Stimulated activated CD4-positive, alpha-beta T cell treated with anti-CD3 and anti-CD28 coated beads, Interleukin-4, amount 100 ng/mL, for 48 hours (primary cell): ENCODE data around the gene PPARD.
"Not testable (repeated sequence)": the region's sequence is repeated elsewhere in the genome, so short reads cannot be mapped to it uniquely, and the experiment has no call there.

Experiments
- DNase-seq, 2 donors: peaks; one replicate each; pipeline ENCODE4 v3.0.0-alpha.2; 2020; ENCODE audit warnings: low read depth in 2 of 2

Gene PPARD

DNA sequence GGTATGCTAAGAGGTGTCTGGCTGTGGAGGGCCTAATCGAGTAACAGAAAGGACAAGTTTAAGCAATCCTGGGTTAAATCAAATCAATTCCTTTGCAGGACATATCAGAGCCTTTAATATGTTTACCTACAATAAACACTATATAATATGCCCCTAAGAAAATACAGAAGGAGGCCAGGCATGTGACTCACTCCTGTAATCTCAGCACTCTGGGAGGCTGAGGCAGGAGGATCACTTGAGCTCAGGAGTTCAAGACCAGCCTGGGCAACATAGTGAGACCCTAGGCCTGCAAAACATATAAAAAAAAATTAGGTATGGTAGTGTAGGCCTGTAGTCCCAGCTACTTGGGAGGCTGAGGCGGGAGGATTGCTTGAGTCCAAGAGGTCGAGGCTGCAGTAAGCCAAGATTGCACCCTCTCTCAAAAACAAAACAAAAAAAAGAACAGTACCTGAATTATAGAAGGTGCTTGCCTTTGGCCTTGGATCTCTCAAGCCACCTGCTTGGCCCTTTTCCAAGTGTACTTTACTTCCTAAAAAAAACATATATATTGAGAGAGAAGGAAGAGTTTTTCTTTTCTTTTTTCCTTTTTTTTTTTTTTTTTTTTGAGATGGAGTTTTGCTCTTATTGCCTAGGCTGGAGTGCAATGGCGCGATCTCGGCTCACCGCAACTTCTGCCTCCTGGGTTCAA lies 96.2 kb downstream of the PPARD start:
- DNase-seq = not testable (repeated sequence)

DNA sequence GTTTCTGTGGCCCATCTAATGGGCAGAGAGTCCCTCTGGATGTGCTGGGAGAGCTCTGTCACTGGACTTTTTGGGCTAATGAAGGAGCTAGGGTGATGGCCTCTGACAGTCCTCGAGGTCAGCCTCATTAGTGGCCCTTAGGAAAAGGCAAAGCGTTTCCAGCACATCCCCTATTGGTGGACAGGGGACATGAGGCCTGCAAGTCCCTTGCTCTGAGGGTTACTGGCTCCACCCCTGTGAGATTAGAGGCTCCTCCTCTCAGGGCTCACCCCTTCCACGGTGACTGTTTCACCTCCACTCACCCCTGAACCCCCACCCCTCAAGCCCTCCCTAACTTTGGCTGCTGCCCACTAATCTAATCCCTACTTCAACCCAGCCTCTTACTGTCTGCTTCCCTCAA lies 97.0 kb downstream of the PPARD start:
- DNase-seq = no peak

DNA sequence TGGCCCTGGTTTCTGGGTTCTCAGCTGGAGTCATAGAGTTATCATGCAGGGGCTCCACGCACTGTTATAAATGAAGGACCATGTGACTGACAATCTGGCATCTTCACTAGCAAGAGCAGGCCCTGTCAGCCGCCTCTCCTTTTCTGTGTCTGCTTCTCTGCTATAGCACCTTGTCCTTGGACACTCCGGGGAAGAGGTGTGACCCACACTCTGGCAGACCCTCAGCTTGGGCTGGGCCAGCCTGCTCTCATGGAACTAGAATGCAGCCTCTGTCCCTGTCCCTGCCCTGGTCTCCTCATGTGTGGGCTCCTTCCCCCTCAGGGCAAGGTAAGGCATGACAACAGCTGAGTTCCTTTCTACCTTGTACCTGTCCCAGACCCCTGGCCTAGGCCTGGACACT lies 98.8 kb downstream of the PPARD start:
- no peak for DNase-seq

DNA sequence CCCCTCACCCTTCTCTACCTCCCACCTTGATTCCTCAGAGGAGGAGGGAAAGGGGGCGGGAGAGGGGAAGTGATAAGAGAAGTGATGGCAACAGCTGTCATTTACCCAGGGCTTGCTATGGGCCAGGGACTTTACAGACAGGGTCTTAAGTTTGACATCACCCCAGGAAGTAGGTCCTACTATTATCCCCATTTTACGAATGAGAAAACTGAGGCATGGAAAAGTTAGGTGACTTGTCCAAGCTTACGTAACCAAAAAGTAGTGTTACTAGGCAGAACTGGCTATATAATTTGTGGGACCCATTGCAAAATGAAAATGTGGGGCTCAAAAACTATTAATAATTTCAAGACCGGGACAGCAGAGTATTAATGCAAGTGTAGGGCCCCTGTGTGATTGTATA lies 99.3 kb downstream of the PPARD start:
- DNase-seq = no peak

DNA sequence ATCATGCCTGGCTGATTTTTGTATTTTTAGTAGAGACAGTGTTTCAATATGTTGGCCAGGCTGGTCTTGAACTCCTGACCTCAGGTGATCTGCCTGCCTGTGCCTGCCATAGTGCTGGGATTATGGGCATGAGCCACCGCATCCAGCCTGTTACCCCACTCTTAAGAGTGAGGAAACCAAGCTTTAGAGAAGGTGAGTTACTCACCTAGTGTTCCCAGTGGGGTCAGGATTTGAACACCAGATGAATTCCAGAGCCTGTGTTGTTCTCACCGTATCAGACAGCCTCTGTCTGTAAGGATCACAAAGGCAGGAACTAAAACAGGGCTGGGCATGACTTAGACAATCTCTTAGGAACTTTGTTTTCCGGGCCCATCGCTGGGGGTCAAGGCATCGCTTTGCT lies 100.3 kb downstream of the PPARD start:
- no peak for DNase-seq

DNA sequence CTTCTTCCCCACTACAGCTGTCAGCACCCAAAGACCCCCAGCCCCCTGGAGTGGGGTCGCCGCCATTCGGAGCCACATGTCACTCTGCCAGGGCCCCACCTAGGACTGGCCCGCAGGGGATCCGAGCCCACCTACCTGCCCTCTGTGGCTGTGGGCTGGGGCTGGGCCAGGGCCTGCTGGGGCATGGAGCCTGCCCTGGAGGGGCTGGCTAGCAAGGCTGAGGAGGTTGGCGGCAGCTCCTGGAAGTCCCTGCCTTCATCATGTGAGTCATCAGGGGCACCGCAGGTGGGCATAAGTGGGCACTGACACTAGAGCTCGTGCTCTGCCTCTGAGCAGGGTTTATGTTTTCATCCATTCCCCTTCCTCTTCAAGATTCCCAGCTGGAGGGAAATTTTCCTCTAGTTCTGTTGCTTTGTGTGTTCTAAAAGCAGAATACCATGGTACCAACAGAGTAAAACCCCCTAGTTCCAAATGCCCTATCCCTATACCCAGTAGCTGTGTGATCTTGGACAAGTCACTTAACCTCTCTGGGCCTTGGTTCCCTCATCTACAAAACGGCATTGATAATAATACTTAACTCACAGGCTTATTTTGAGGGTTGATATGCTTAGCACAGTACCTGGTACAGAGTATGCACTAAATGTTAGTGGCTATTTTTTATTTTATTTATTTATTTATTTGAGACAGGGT lies 101.1 kb downstream of the PPARD start:
- DNase-seq = no peak

DNA sequence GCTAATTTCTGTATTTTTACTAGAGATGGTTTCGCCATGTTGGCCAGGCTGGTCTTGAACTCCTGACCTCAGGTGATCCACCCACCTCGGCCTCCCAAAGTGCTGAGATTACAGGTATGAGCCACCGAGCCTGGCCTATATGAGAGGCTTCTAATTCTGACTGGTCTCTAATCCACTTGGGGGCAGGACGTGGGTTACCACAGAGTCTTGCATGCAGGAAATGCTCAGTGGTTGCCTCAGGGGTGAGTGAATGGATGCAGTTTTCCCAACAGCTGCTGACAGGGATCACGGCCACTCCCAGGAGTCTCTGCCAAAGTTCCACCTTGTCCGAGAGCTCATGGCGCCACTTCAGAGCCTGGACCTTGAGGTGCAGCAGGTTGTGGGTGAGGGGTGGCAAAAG lies 103.3 kb downstream of the PPARD start:
- no peak for DNase-seq

DNA sequence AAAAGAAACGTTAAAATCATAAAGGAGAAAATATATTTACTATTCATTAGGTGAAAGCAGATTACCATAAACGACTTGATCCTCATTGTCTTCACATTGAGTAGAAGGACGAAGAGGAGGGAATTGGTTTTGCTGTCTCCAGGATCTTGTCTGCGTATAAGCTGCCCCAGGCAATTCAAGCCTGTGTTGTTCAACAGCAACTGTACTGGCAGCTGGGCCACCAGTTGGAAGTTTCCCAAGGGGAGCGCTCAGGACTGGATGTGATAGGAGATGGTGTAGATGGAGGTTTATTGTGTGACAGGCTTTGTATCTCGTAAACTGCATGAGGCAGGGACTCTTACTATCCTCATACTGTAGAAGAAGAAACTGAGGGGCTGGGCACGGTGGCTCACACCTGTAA lies 105.8 kb downstream of the PPARD start:
- DNase-seq = no peak

DNA sequence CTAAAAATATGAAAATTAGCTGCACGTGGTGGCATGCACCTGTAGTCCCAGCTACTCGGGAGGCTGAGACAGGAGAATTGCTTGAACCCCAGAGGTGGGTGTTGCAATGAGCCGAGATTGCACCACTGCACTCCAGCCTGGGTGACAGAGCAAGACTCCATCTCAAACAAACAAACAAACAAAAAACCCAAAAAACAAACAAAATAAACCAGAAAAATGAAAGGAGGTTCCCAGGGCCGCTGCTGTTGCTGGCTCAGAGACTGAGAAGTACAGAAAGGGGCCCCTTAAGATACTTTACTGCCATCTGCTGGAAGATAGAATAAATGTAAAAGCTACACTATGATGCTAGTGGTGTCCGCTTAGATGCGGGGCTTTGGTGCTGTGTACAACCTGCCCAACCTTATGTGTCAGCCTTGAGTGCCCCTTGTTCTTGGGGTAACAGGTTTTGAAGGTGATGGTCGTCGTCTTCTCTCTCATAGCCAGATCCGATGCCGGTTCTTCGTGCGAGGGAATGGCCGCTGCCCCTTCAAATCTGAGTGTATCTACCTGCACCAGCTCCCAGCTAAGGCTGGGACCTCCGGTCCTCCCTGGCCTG lies 107.0 kb downstream of the PPARD start:
- no peak for DNase-seq

DNA sequence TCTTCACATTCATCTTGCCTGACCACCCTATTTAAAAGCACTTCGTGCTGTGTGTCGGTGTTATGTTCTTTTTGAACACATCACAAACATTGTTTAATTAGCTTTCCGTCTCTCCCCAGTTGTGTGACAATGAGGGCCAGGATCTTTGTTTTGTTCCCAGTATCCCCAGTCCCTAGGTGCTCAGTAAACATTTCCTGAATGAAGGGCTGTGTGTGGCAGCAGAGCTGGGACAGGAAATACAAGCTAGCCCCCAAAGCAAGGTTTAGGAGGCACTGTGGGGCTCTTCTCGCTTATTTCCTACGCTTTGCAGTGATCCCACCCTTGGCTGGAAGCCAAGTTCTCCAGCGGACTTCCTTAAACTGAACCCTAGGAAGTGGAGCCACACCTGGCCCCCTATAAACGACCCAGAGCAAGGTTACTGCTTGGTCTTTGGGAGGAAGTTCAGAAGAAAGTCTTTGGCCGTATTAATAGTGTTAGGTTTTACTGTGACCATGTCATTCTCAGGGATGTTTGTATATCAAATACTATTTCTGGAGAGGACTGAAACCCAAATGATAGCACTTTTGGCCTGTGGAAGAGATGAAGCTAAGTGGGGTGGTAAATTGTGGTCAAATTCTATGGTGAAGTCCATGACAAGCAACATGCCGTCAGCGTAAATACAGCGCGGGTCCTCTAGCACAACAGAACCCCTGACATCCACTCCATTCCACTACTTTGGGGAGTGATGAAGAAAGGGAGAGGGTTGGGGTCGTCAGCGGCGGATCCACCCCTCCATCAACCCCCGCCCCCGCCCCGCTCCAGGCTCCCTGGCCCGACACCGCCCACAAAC lies 109.2 kb downstream of the PPARD start:
- no peak for DNase-seq

DNA sequence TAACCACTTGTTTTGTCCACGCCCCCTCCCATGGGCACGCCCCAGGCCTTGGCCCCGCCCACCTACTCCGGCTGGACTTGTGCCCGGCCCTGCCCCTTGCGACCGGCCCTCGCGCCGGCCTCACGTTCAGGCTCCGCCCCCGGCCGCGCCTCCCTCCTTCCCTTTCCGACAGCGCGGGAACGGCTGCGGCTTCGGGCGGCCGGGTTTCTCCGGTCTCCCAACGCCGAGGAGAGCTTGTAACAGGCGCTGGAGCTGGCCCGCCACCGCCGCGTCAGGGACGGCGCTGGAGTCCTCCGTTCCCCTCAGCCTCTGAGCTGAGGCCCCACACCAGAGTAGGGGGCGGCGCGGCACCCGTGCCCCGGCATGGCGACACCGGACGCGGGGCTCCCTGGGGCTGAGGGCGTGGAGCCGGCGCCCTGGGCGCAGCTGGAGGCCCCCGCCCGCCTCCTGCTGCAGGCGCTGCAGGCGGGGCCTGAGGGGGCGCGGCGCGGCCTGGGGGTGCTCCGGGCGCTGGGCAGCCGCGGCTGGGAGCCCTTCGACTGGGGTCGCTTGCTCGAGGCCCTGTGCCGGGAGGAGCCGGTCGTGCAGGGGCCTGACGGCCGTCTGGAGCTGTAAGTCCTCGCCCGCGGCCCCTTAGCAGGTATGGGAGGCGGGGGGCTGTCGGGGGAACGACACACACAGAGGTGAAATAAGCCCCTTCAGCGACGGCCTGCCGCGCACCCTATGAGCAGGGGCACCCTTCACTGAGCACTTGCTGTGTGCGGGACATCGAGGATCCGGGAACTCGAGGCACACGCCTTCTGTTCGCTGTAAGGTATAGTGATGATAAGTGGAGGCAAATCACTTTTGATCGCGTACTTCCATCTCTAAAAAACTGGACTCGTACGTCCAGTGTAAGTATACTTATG lies 110.1 kb downstream of the PPARD start, which contains the start of gene FANCE:
TSS of gene FANCE (plus strand) at position 156 of the 908 bp plus-strand sequence. CDS start at position 364, 208 bp downstream.
- peak; percentile 91 to 92 for DNase-seq

DNA sequence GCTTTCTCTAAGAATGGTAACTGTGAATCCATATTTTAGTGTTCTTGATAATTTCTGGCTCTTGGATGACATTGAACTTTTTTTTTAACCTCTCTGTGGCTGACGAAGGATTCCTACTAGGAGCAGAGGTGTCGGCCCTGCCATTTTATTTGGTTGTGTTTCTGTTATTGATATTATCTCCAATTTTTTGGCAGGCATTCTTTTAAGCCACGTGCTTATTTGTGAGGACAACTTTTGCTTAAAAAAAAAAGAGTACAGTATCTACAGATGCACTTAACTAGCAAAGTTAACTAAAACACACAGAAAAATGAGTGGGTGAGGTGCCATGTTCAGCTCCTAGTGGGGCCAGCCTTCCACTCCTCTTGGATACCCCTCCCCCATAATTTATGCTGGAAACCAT lies 110.9 kb downstream of the PPARD start:
- no peak for DNase-seq

DNA sequence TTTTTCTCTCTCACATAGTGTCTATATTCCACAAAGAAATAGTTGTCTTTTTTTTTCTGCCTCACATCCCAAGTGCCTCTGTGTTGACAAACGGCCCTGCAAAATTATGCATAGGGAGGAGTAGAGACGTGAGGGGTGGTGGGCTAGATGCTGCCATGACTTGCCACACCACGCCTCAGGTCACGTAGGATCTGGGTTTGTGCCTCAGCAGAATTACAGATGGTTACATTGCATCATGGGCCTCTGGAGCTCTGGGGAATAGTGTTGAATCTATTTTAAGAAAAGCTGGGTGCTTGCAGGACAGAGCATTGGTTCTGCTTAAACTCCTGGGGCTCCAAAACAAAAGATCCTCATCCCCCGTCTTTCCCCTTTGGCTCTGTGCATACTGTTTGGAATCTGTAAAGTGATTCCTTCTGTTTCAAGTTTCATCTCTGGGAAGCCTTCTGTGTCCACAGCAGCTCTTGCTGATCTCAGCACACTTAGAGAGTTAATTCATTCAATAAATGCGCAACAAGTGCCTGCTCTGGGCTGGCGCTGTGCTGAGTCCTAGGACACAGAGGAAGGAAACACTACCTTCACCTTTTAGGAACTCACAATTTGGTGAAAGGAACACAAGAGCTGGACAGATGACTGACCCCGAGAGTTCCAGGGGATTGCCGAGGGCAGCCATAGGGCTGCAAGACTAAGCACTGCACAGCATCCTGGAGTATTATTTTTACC lies 112.2 kb downstream of the PPARD start:
- DNase-seq = no peak

DNA sequence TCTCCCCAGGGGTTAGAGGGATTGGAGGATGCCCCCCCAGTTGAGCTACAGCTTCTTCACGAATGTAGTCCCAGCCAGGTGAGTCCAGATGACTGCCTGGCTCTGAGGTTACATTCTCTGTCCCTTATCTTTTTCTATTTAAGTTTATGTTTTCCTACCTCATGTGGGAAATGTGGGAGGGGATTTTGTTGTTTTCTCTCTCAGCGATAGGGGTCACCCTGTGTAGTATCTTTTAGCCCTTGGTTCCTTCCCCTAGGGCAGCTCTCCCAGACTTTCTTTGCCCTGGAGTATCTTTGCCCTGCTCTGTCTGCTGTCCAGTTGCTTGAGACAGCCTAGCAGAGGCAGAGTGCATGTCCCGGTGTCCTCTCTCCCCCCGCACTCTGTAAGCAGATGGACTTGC lies 115.5 kb downstream of the PPARD start:
- DNase-seq = no peak

DNA sequence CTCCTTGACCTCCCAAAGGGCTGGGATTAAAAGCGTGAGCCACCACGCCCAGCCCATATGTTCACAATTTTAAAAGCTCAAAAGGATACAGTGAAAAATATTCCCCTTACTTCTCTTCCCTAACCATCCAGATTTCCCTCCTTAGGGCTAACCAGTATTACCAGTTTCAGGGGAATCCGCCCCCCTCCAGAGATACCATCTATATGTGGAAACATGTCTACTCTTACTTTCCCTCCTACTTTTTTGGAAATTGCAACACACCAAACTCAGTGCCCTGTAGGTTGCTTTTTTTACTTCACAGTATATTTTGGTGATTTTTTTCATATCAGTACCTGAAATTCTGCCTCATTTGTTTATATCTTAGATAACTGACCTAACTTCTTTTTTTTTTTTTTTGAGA lies 118.9 kb downstream of the PPARD start:
- DNase-seq = no peak

DNA sequence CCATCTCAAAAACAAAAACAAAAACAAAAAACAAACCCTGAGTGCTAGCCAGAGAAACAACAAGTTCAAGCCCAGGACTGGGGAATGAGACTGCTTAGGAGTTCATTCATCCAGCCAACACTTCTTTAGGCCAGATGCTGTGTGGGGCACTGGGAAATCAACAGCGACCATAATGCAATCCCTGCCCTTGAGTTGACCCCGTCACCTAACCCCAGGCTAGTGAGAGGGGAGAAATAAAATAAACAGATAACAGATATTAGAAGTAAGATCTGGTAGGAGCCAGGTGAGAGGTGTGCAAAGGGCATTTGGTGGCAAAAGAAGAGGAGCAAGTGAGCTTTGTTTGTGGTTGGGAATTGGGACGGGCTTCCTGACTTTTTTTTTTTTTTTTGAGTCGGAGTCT lies 120.9 kb downstream of the PPARD start:
- no peak for DNase-seq

DNA sequence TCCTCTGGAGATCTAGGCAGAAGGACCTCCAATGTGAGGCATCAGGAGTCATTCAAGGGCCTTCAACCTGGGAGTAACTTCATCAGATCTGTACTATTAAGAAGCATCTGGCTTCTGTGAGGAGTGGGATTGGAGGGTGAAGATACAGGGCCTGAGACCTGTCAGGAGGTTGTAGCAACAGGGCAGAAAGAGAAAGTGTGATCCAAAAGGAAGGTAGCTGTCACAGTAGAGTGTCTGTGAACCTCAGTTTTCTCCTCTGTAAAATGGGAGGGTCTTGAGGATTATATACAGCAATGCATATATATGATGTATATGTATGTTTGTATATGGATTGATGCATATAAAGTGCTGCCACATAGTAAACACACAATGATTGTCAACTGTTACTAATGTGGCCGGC lies 123.3 kb downstream of the PPARD start:
- DNase-seq = no peak

DNA sequence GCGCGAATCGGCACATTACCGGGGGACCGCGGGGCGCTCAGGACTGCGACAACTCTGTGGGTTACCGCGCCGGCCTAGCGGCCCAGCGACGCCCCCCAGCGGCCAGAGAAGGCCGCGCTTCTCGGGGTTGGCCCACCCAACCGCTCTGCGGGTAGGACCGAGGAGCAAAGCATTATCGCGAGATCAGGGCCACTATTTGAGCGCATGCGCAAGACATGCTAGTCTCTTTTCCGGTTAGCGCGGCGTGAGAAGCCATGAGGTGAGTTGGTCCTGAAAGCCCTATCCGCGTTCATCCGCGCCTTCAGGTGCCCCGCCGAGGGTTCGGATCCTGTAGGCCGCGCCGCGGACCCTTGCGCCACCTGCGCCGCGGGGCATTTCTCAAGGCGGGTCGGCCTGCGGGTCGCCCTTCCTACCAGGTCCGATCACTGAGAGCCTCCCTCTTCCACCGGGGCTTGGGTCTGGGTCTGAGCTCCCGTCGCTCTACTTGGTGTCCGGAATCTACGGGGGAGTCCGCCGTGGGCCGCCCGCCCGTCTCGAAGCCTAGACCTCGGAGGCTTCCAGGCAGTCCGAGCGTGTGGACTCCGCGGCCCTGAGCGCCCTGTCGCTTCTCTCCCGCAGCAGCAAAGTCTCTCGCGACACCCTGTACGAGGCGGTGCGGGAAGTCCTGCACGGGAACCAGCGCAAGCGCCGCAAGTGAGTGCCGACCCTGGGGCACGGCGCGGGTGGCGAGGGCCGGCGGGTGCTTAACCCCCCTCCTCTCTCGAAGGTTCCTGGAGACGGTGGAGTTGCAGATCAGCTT lies 126.0 kb downstream of the PPARD start, which contains the start of gene RPL10A:
TSS of gene RPL10A (plus strand) at position 221 of the 799 bp plus-strand sequence. CDS start at position 255, 34 bp downstream.
- DNase-seq = peak; percentile 92 to 93

DNA sequence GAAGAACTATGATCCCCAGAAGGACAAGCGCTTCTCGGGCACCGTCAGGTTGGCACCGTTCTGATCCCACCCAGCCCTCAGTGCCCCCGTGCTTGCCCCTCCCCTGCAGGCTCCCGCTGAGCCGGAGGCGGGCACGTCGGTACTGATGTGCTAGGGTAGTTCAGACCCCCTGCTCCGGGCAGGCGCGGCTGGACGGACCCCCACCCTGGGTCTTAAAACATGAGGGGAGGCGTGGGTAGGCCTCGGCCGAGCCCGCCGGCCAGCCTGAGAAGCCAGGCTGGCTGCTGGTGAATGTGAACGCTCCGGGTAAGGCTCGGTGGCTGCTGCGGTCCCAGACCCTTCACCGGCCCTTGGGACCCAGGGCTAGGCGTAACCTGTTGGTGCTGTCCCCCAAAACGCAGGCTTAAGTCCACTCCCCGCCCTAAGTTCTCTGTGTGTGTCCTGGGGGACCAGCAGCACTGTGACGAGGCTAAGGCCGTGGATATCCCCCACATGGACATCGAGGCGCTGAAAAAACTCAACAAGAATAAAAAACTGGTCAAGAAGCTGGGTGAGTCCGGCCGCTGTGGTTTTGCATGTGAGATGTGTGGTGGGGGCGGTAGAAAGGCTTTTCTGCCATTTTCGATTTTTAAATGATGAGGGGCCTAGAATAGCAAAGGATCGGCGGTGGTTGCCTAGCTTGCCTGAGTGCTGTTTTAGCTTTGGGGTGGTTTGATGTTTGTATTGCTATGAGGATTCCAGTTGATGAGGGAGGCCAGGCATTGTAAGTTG lies 126.8 kb downstream of the PPARD start:
- peak in 1 of 2 donors; percentile 19 for DNase-seq
